ENCODE results near the gene EFCAB6.

DNA sequence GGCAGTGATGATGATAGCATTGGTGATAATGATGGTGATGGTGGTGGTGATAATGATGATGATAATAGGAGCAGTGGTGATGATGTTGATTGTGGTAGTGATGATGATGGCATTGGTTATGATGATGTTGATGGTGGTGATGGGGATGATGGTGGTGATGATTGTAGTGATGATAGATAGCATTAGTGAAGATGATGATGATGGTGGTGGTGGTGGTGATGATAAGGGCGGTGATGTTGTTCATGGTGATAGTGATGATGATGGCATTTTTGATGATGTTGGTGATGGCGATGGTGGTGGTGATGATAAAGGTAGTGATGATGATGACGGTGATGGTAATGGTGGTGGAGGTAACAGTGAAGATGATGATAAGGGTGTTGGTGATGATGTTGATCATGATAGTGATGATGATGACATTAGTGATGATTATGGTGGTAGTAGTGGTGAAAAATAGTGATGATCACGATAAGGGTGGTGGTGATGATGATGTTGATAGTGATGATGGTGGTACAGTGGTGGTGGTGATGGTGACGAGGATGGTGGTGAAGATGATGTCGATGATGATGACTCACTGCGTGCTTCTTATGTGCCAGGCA lies 307.3 kb downstream of the EFCAB6 start:
- TF ChIP-seq CTCF (IDR thresholded peaks at IDR 0.05): no peak
- TF ChIP-seq POLR2A (IDR thresholded peaks at IDR 0.05): no peak

Measured in Peyer's patch (tissue), 4 donors.